Activated naive CD4-positive, alpha-beta T cell treated with anti-CD3 and anti-CD28 coated beads for 36 hours (primary cell): ENCODE data around the gene PBX4. TPM values are rescaled to one million over a fixed set of nuclear protein-coding genes. Genes with fewer than 3 reads are reported as not detected.
"Not testable (repeated sequence)": the region's sequence is repeated elsewhere in the genome, so short reads cannot be mapped to it uniquely, and the experiment has no call there.

Source experiments
- CTCF ChIA-PET: fragments of 350-600 bp; sonication (Branson Sonifier 250); formaldehyde crosslinking; loops from one replicate; lab custom pipeline; 2021; ENCODE audit warnings: antibody characterized with exemption; lab: Charles Lee
- DNase-seq: peaks from one replicate; pipeline ENCODE4 v3.0.0-alpha.2; 2020
- H3K27ac Mint-ChIP-seq: one replicate; pipeline ENCODE4 v1.8.0; 2021; ENCODE audit warnings: mild to moderate bottlenecking, mixed read lengths
- H3K27me3 Mint-ChIP-seq: one replicate; pipeline ENCODE4 v1.8.0; 2021; ENCODE audit warnings: low read depth, mixed read lengths
- H3K36me3 Mint-ChIP-seq: one replicate; pipeline ENCODE4 v1.8.0; 2021; ENCODE audit warnings: low read depth, mixed read lengths
- H3K4me1 Mint-ChIP-seq: one replicate; pipeline ENCODE4 v1.8.0; 2021; ENCODE audit warnings: low read depth, mixed read lengths
- H3K4me3 Mint-ChIP-seq: one replicate; pipeline ENCODE4 v1.8.0; 2021; ENCODE audit warnings: mild to moderate bottlenecking, moderate library complexity, mixed read lengths
- H3K9me3 Mint-ChIP-seq: one replicate; pipeline ENCODE4 v1.8.0; 2021; ENCODE audit warnings: mixed read lengths
- intact Hi-C: fragments of 100-400 bp; cut with micrococcal nuclease; formaldehyde crosslinking; loops from one replicate; pipeline ENCODE4 v1.15.1; 2023
- total RNA-seq, 2 experiments: library from RNA; stranded (reverse); gene quantifications; one replicate each; pipeline ENCODE4 v1.2.3, GENCODE V29; 2021

The PBX4 gene
- total RNA-seq, 2 experiments from 2014 or later, result 13.5 to 17.5 TPM

DNA sequence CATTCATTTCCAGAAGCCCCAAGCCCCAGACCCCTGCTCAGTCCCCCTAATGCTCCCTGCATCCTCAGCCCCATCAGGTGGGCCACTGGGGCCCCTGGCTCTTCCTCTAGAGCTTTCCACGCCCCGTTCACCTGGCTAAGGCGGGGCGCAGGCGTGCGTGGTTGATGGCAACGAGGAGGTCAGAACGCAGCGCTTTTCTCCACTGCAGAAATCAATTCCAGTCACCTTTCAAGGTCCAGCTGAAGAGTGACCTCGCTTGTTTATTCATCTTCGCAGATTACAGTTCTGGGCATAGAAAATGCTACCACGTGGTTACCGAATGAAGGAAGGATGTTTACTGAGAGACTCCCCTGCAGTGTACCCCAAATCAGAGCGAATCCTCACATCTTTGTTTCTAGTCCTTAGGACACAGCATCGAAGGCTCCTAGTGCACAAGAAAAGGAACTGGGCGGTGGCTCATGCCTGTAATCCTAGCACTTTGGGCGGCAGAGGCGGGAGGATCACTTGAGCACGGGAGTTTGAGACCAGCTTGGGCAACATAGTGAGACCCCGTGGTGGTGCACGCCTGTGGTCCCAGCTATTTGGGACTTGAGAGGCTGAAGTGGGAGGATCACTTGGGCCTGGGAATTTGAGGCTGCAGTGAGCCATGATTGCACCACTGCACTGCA, 828 bp upstream of the PBX4 start:
- CTCF ChIA-PET, result interaction anchor here (1.7 to 1.8 kb wide), 2 partner anchors 19 to 87 kb away, joined by 5 to 8 read pairs; no protein-coding TSS in a partner anchor
- Mint-ChIP-seq H3K36me3 (peaks cover 4% of the 10 kb centered on the region), H3K4me3 (peak overlapping the region; percentile 81), H3K9me3 (no peaks in the 10 kb centered on the region), H3K27me3 (no peaks in the 10 kb centered on the region), H3K27ac (peak overlapping the region; percentile 10), H3K4me1 (peaks cover 43% of the 10 kb centered on the region)
- DNase-seq, result no peak
- intact Hi-C loops, result loop anchor here (2.0 kb wide), 1 partner anchor 57 kb away; no protein-coding TSS in a partner anchor

DNA sequence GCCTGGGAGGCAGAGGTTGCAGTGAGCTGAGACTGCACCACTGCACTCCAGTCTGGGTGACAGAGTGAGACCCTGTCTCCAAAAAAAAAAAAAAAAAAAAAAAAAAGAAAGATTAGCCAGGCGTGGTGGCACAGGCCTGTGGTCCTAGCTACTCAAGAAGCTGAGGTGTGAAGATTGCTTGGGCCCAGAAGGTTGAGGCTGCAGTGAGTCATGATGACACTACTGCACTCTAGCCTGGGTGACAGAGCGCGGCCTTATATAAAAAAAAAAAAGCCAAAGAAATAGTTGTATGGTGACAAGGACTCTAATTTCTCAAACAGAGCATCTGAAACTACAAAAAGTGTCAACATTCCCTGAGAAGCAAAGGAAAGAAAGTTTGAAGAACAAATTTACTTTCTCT, 3.4 kb downstream of the PBX4 start:
- intact Hi-C loops, result no loop called here

DNA sequence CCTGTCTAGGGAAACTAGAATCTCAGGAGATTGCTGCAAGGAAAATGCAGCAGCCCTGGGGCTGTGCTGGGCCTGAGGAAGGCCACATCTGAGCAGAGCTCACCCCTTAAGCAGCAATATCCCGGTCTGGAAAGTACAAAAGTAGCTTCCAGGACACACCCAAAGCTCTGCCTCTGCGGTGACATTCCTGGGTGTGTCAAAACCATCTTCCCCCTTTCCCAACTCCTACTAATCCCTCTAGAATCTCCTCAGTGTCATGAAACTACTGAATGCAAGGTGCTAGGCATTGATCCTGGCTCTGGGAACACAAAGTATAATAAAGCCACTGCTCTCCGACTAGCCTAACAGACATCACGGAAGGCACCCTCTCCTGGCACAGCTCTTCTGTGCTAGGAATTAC, 5.0 kb downstream of the PBX4 start:
- peaks cover 9% of the 10 kb centered on the region for H3K36me3 Mint-ChIP-seq
- DNase-seq, result no peak
- H3K4me3 Mint-ChIP-seq, result no peak overlapping the region
- intact Hi-C loops, result no loop called here
- CTCF ChIA-PET, result no interaction called here
- H3K27me3 Mint-ChIP-seq, result no peaks in the 10 kb centered on the region
- H3K9me3 Mint-ChIP-seq, result no peaks in the 10 kb centered on the region
- no peak overlapping the region for H3K27ac Mint-ChIP-seq
- peaks cover 57% of the 10 kb centered on the region for H3K4me1 Mint-ChIP-seq

More for the DNA sequence above, 3.4 kb downstream of the PBX4 start:
- H3K9me3 Mint-ChIP-seq, result no peaks in the 10 kb centered on the region
- peaks cover 55% of the 10 kb centered on the region for H3K4me1 Mint-ChIP-seq
- peak; percentile 68 for DNase-seq
- H3K27me3 Mint-ChIP-seq, result no peaks in the 10 kb centered on the region
- H3K27ac Mint-ChIP-seq, result no peak overlapping the region
- H3K4me3 Mint-ChIP-seq, result no peak overlapping the region
- H3K36me3 Mint-ChIP-seq, result peaks cover 5% of the 10 kb centered on the region
- CTCF ChIA-PET, result no interaction called here

DNA sequence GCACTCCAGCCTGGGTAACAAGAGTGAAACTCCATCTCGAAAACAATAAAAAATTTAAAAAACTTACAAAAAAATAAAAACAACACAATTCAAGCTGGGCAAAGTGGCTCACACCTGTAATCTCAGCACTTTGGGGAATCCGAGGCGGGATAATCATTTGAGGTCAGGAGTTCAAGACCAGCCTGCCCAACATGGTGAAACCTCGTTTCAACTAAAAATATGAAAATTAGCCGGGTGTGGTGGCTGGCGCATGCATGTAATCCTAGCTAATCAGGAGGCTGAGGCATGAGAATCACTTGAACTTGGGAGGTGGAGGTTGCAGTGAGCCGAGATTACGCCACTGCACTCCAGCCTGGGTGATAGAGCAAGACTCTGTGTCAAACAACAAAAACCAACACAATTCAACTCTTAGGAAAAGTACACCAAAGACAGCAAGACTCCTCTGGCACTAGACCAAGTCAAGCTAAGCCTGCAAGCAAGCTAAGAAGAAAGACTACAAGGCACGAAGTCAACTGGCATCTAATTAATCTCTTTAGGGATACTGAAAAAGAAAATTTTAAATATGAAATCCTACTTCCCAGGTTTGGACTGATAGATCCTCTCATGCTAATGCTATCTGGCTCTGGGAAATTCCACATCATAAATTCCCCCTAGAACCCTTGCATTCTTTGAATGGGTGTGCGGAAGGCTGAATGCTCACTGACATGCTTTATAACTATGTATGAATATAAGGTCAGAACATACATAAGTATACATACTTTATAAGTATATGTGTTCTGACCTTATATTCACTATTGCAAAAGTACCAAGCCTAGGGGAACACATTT, 7.9 kb downstream of the PBX4 start:
- CTCF ChIA-PET, result no interaction called here
- Mint-ChIP-seq H3K4me1 (peaks cover 58% of the 10 kb centered on the region), H3K27ac (no peak overlapping the region), H3K9me3 (no peaks in the 10 kb centered on the region), H3K27me3 (no peaks in the 10 kb centered on the region), H3K36me3 (peaks cover 13% of the 10 kb centered on the region), H3K4me3 (no peak overlapping the region)
- DNase-seq, result no peak
- intact Hi-C loops, result no loop called here

GRCh38 chr19:19606686-19607085, 11.8 kb downstream of the PBX4 start:
- intact Hi-C loops, result loop anchor here (1.0 kb wide), 3 partner anchors 8 to 15 kb away; partner anchors contain the start of gene PBX4
- not testable (repeated sequence) for H3K27me3 Mint-ChIP-seq, H3K36me3 Mint-ChIP-seq, DNase-seq, H3K4me3 Mint-ChIP-seq, H3K9me3 Mint-ChIP-seq
- CTCF ChIA-PET, result interaction anchor here (1.2 to 3.2 kb wide), 5 partner anchors 11 to 74 kb away, joined by 3 to 10 read pairs (median 4); partner anchors contain the start of gene GMIP
- peak overlapping the region; percentile 89 for H3K27ac Mint-ChIP-seq
- H3K4me1 Mint-ChIP-seq, result peaks cover 61% of the 10 kb centered on the region

DNA sequence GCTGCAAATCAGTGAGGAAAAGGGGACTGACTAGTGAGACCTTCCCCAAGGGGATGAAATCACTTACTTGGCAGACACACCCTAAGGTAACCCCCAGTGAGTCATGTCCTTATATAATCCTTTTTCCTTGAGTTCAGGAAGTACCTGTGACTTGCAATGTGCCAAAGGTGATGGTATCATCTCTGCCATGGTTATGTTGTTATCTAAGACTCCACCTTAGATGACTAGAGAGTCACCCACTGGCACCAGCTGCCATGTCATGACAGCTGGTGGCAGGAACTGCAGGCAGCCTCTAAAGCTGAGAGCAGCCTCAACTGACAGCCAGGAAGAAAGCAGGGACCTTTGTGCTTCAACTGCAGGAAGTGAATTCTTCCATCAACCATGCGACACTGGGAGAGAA, 12.5 kb downstream of the PBX4 start:
- intact Hi-C loops, result loop anchor here (1.0 kb wide), 3 partner anchors 8 to 15 kb away; partner anchors contain the start of gene PBX4
- no peaks in the 10 kb centered on the region for H3K9me3 Mint-ChIP-seq
- peak; percentile 77 for DNase-seq
- CTCF ChIA-PET, result interaction anchor here (0.6 to 3.2 kb wide), 7 partner anchors 12 to 74 kb away, joined by 3 to 10 read pairs (median 4); partner anchors contain the start of gene GMIP
- peak overlapping the region; percentile 19 for H3K4me3 Mint-ChIP-seq
- H3K36me3 Mint-ChIP-seq, result peaks cover 8% of the 10 kb centered on the region
- peaks cover 67% of the 10 kb centered on the region for H3K4me1 Mint-ChIP-seq
- H3K27ac Mint-ChIP-seq, result peak overlapping the region; percentile 89
- no peaks in the 10 kb centered on the region for H3K27me3 Mint-ChIP-seq

DNA sequence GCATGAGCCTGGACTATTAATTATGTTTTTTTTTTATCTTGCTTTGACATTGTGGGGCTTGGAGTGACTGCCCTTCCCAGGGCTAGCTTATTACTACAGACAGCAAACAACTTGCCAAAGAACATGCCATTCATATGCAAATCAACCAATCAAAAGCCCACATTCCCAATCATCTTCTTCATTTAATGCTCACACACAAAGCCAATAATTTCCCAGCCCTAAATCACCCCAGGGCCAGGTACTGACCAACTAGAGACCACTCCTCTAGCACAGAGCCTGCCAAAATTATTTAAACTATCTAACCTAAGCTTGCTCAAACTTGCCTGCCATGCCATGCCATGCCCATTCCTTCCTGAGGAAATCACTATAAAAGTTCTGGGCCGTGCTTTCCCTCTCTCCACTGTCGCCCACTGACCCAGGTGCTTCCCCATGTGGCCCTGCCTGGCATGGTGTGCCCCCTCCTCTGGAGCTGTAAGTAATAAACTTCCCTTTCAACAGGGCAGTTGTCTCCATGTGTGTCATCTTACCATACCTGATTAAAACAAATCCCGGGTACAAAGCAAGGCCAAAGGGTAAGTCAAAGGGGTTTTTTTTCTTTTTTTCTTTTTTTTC, 15.7 kb downstream of the PBX4 start:
- Mint-ChIP-seq H3K9me3 (no peaks in the 10 kb centered on the region), H3K4me3 (no peak overlapping the region), H3K4me1 (peaks cover 75% of the 10 kb centered on the region), H3K27me3 (no peaks in the 10 kb centered on the region), H3K27ac (peak overlapping the region; percentile 84), H3K36me3 (peaks cover 4% of the 10 kb centered on the region)
- no peak for DNase-seq
- CTCF ChIA-PET, result interaction anchor here (0.6 to 0.8 kb wide), 2 partner anchors 19 to 41 kb away, joined by 3 read pairs; partner anchors contain the start of gene GMIP
- intact Hi-C loops, result no loop called here

DNA sequence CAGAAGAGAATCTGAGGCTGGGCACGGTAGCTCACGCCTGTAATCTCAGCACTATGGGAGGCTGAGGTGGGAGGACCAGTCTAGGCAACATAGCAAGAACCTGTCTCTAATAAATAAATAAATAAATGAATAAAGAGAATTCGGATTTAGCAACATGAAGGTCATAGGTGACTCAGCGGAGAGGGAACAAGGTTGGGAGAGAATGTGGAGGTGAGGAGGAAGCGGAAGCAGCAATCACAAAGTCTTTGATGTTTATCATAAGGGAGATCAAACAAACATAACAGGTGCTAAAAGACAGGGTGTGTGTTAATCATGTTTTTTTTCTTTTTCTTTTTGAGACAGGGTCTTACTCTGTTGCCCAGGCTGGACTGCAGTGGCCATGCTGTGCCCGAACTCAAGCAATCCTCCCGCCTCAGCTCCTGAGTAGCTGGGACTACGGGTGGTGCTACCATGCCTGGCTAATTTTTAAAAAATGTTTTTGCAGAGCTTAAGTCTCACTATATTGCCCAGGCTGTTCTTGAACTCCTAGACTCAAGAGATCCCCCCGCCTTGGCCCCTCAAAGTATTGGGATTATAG, 16.3 kb downstream of the PBX4 start:
- no peaks in the 10 kb centered on the region for H3K9me3 Mint-ChIP-seq
- H3K27ac Mint-ChIP-seq, result peak overlapping the region; percentile 84
- no peak overlapping the region for H3K4me3 Mint-ChIP-seq
- peak; percentile 53 for DNase-seq
- intact Hi-C loops, result no loop called here
- H3K27me3 Mint-ChIP-seq, result no peaks in the 10 kb centered on the region
- CTCF ChIA-PET, result interaction anchor here (0.6 to 0.8 kb wide), 2 partner anchors 19 to 42 kb away, joined by 3 read pairs; partner anchors contain the start of gene GMIP
- H3K36me3 Mint-ChIP-seq, result peaks cover 6% of the 10 kb centered on the region
- peaks cover 78% of the 10 kb centered on the region for H3K4me1 Mint-ChIP-seq

GRCh38 chr19:19600793-19601330, 17.6 kb downstream of the PBX4 start:
- DNase-seq, result peak; percentile 21
- no peaks in the 10 kb centered on the region for H3K9me3 Mint-ChIP-seq
- H3K4me1 Mint-ChIP-seq, result peaks cover 75% of the 10 kb centered on the region
- CTCF ChIA-PET, result interaction anchor here (0.6 to 1.3 kb wide), 3 partner anchors 10 to 46 kb away, joined by 3 to 8 read pairs (median 3); partner anchors contain the start of gene PBX4
- intact Hi-C loops, result no loop called here
- H3K27me3 Mint-ChIP-seq, result no peaks in the 10 kb centered on the region
- peak overlapping the region; percentile 84 for H3K27ac Mint-ChIP-seq
- H3K36me3 Mint-ChIP-seq, result peaks cover 5% of the 10 kb centered on the region
- H3K4me3 Mint-ChIP-seq, result no peak overlapping the region

DNA sequence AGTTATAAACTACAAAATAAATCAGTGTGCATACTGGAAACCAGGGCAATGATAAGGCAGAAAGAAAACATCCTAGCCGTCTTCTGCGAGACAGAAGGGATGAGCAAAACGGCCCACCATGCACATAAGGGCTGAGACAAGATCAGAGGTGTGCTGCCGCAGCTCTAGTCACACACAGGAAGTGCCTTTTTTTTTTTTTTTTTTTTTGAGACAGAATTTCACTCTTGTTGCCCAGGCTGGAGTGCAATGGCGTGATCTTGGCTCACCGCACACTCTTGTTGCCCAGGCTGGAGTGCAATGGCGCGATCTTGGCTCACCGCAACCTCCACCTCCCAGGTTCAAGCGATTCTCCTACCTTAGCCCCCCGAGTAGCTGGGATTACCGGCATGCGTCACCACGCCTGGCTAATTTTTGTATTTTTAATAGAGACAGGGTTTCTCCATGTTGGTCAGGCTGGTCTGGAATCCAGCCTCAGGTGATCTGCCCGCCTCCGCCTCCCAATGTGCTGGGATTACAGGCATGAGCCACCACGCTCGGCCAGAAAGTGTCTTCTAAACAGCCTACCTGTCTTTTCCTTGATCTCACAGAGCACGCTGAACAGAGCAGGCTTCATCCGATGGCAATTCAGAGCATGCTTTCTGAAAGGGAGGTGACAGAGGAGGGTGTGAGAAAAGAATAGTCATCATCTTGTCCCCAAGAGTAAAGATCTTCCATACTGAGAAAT, 19.6 kb downstream of the PBX4 start:
- H3K27me3 Mint-ChIP-seq, CTCF ChIA-PET, H3K9me3 Mint-ChIP-seq, H3K36me3 Mint-ChIP-seq: not testable (repeated sequence)
- DNase-seq, result peak; percentile 74
- Mint-ChIP-seq H3K4me1 (peaks cover 85% of the 10 kb centered on the region), H3K4me3 (peak overlapping the region; percentile 75), H3K27ac (peak overlapping the region; percentile 100)
- intact Hi-C loops, result loop anchor here (1.0 to 5.0 kb wide), 12 partner anchors 7 to 268 kb away; partner anchors contain the start of genes ATP13A1, GMIP, LPAR2 and PBX4

DNA sequence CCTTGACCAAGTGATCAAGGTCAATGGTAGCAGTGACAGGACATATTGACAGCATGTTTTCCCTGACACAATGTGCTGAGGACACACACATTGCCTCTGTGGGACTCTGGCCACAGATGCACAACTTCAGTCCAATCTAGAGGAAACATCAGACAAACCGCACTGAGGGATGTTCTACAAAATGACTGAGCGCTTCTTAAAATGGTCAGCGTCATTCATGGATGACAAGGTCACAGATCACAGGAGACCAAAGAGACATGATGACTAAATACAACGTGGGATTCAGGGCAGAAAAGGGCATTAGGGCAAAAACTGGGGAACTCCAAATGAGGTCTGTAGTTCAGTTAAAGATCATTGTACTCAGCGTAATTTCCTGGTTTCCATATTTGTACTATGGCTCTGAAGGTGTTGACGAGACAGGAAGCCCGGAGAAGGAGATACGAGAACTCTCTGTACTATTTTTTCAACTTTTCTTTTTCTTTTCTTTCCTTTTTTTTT, 20.6 kb downstream of the PBX4 start:
- peak; percentile 78 for DNase-seq
- H3K27me3 Mint-ChIP-seq, result no peaks in the 10 kb centered on the region
- peak overlapping the region; percentile 75 for H3K4me3 Mint-ChIP-seq
- peak overlapping the region; percentile 100 for H3K27ac Mint-ChIP-seq
- intact Hi-C loops, result loop anchor here (1.0 to 5.0 kb wide), 11 partner anchors 8 to 269 kb away; partner anchors contain the start of genes ATP13A1, GMIP, LPAR2 and PBX4
- H3K9me3 Mint-ChIP-seq, result no peaks in the 10 kb centered on the region
- CTCF ChIA-PET, result no interaction called here
- peaks cover 13% of the 10 kb centered on the region for H3K36me3 Mint-ChIP-seq
- peaks cover 85% of the 10 kb centered on the region for H3K4me1 Mint-ChIP-seq
